H7 (cell line): Measurements from ENCODE around the gene NPC2. TPM values are rescaled to one million over a fixed set of nuclear protein-coding genes. Genes with fewer than 3 reads are reported as not detected.
A peak's percentile ranks its signal among the peaks of the same experiment; 100 is the strongest.

ENCODE experiments used
- DNase-seq: peaks from one replicate; pipeline ENCODE4 v3.0.0; 2012
- H3K27me3 ChIP-seq: 2 replicates; pipeline ENCODE4 v1.6.0; 2011; ENCODE audit warnings: mild to moderate bottlenecking, low read length; ENCODE audit not compliant: control insufficient read depth, insufficient read depth
- H3K36me3 ChIP-seq: replicated peaks from 2 replicates; pipeline ENCODE4 v1.5.1; 2011; ENCODE audit warnings: low read length; ENCODE audit not compliant: control insufficient read depth, insufficient read depth
- H3K4me3 ChIP-seq: 2 replicates; pipeline ENCODE4 v1.5.1; 2011; ENCODE audit warnings: low read depth, mild to moderate bottlenecking, control low read depth, low read length, moderate library complexity; ENCODE audit not compliant: insufficient read depth
- total RNA-seq: library from RNA; depleted of rRNA; stranded (reverse); fragments of >200 nt; shearing (Covaris generic); gene quantifications from 2 replicates; pipeline ENCODE4 v1.2.3, GENCODE V29; 2014

Gene NPC2
- total RNA-seq, 1 experiment from 2014 or later = 156 TPM

- Histone ChIP-seq H3K36me3 (peaks cover 16% of the 10 kb centered on the region), H3K27me3 (no peaks in the 10 kb centered on the region), H3K4me3 (no peak overlapping the region)
- DNase-seq = peak; percentile 71
These were observed 14.0 kb downstream of the NPC2 start for GRCh38 chr14:74478996-74479635.

DNA sequence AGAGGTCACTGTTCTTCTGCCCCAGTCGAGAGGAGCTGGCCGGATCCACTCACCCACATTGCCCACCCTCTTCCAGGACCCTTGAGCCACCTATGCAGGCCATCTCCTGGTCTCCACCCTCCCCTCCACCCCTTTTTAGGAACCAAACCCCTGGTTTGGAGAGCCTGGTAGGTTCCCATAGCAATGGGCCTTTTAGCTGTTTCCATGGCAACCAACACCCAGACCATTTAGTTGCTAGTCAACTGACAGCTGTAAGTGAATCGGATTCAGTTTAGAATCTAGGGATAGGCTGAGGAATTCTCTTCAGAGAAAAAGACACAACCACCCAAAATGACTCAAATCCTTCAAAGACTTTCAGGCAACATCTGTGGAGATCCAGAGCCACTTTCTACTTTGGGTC, 16.5 kb downstream of the NPC2 start:
- Histone ChIP-seq H3K27me3 (no peaks in the 10 kb centered on the region), H3K4me3 (no peak overlapping the region), H3K36me3 (peaks cover 10% of the 10 kb centered on the region)
- DNase-seq = no peak

GRCh38 chr14:74476107-74476506, 17.0 kb downstream of the NPC2 start:
- DNase-seq = no peak
- Histone ChIP-seq H3K27me3 (no peaks in the 10 kb centered on the region), H3K4me3 (no peak overlapping the region), H3K36me3 (peaks cover 7% of the 10 kb centered on the region)

GRCh38 chr14:74475678-74476077, 17.4 kb downstream of the NPC2 start:
- Histone ChIP-seq H3K36me3 (peaks cover 7% of the 10 kb centered on the region), H3K27me3 (no peaks in the 10 kb centered on the region), H3K4me3 (no peak overlapping the region)
- no peak for DNase-seq

- no peak for DNase-seq
- H3K36me3 ChIP-seq = peaks cover 5% of the 10 kb centered on the region
- H3K4me3 ChIP-seq = no peak overlapping the region
- no peaks in the 10 kb centered on the region for H3K27me3 ChIP-seq
These were observed 18.7 kb downstream of the NPC2 start for GRCh38 chr14:74474376-74474775.

DNA sequence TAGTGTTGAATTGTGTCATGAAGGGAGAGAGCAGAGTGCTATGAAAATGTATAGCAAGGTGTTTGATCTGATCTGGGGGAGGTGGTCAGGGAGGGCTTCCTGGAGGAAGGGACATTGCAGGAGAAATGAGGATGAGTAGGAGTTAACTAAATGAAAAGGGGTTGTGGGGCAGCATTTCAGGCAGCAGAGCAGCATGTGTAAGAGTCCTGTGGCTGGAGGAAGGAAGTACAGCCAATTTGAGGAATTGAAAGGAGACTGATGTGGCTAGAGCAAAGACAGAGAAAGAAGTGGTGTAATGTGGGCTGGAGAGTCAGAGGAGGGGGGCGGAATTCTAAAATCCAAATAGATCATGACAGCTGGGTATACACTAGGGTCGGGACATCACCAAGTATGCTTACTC, 20.5 kb downstream of the NPC2 start:
- Histone ChIP-seq H3K27me3 (no peaks in the 10 kb centered on the region), H3K4me3 (no peak overlapping the region), H3K36me3 (peaks cover 4% of the 10 kb centered on the region)
- no peak for DNase-seq

- Histone ChIP-seq H3K36me3 (peaks cover 2% of the 10 kb centered on the region), H3K4me3 (no peak overlapping the region), H3K27me3 (no peaks in the 10 kb centered on the region)
- no peak for DNase-seq
These were observed 23.3 kb downstream of the NPC2 start for GRCh38 chr14:74469548-74470518.

- Histone ChIP-seq H3K36me3 (no peaks in the 10 kb centered on the region; the same call in 1 of the 2 replicates), H3K4me3 (no peak overlapping the region), H3K27me3 (no peaks in the 10 kb centered on the region)
- no peak for DNase-seq
These were observed 24.6 kb downstream of the NPC2 start for GRCh38 chr14:74468513-74468912.

GRCh38 chr14:74465335-74465734, 27.8 kb downstream of the NPC2 start:
- Histone ChIP-seq H3K27me3 (no peaks in the 10 kb centered on the region; the same call in 1 of the 2 replicates), H3K36me3 (no peaks in the 10 kb centered on the region), H3K4me3 (no peak overlapping the region)
- DNase-seq = no peak

DNA sequence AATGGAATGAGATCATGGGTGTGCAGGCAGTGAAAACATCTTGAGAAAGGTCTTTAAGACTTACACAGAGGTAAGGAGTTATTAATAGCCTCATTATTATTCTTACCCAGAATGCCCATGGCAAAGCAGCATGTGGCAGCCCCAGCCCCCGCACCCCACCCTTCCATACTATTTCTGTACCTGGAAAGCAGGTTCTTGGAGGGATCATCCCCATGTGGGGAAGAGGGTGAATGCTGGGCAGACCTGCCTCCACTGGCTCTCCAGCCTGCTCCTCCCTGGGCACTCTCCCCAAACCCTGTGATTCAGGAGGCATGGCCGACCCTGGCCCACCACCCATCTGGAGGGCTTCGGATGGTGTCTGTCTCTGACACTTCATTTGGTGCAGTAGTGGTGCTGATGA, 28.3 kb downstream of the NPC2 start:
- Histone ChIP-seq H3K4me3 (no peak overlapping the region), H3K27me3 (no peaks in the 10 kb centered on the region; the same call in 1 of the 2 replicates), H3K36me3 (no peaks in the 10 kb centered on the region)
- DNase-seq = no peak

GRCh38 chr14:74463697-74464096, 29.4 kb downstream of the NPC2 start:
- no peak for DNase-seq
- Histone ChIP-seq H3K36me3 (no peaks in the 10 kb centered on the region), H3K4me3 (no peak overlapping the region), H3K27me3 (no peaks in the 10 kb centered on the region; the same call in 1 of the 2 replicates)

DNA sequence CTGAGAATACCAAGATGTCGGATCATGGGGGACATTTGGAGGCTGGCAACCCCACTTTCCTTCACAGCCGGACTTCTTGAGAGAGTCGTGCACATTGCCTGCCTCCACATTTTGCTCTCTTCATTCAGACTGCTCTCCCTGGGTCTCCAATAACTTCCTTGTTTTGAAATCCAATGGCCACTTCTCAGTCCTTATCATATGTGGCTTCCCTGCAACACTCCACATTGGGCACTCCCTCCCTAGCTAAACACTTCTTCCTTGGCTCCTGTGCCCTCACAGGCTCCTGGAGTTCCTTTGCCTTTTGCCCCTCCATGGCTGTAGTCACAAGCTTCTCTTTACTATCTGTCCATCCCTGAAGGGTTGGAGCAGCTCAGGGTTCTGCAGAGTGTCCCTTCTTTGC, 30.1 kb downstream of the NPC2 start:
- no peaks in the 10 kb centered on the region; the same call in 1 of the 2 replicates for H3K27me3 ChIP-seq
- H3K36me3 ChIP-seq = no peaks in the 10 kb centered on the region
- no peak overlapping the region for H3K4me3 ChIP-seq
- no peak for DNase-seq

DNA sequence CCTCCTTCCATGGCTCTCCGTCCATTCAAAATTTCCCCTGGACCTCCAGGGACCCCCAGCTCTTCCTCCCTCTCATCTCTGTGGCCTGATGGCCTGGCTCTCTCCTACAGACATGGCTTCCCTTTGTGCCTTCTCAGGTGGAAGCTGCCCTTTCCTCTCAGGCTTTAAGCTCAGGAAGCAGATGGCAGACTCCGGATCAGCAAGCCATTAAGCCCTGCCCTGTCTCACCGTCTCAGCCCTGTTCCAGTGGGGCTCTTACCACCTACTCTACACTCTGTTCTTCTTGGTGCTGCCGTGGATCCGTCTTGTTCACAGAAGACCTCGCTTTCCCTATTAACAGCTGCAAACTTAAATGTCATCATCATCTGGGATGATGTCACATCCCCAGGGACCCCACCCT, 33.1 kb downstream of the NPC2 start:
- no peaks in the 10 kb centered on the region; the same call in 1 of the 2 replicates for H3K27me3 ChIP-seq
- H3K4me3 ChIP-seq = no peak overlapping the region
- H3K36me3 ChIP-seq = no peaks in the 10 kb centered on the region
- no peak for DNase-seq

DNA sequence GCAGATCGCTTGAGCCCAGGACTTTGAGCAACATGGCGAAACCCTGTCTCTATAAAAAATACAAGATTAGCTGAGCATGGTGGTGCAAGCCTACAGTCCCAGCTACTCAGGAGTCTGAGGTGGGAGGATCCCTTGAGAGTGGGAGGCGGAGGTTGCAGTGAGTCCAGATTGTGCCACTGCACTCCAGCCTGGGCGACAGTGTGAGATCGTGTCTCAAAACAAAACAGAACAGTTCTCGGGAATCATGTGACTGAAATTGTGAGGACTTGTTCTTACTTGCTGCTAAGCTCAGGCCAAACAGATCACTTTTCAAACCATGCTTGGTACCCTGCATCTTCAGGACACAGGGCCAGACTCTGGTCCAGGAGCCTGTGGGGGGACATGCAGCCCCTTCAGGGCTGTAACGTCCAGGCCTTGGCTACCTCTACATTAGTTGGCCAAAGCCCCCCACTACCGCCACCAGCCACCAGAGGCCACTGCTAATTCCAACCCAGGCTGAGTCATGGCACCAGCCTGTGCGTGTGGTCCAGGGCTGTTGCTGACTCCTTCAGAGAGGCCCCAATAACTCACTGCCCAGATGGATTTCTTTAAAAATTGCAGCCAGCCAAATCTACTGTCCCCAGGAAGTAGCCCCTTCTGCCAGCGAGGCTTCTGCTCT, 33.7 kb downstream of the NPC2 start:
- Histone ChIP-seq H3K27me3 (no peaks in the 10 kb centered on the region; the same call in 1 of the 2 replicates), H3K4me3 (no peak overlapping the region), H3K36me3 (no peaks in the 10 kb centered on the region)
- DNase-seq = peak; percentile 73

GRCh38 chr14:74457565-74457895, 35.6 kb downstream of the NPC2 start:
- Histone ChIP-seq H3K4me3 (no peak overlapping the region), H3K27me3 (no peaks in the 10 kb centered on the region), H3K36me3 (no peaks in the 10 kb centered on the region)
- no peak for DNase-seq
